Hepatocyte (in vitro differentiated cells): ENCODE results near the gene ZPR1.
A peak's percentile ranks its signal among the peaks of the same experiment; 100 is the strongest.

Experiments
- CTCF ChIP-seq: fragments of 200-600 bp; sonication (generic); IDR thresholded peaks from 2 replicates; pipeline ENCODE4 v1.5.1; 2016; ENCODE audit warnings: antibody characterized with exemption, mild to moderate bottlenecking; ENCODE audit not compliant: poor library complexity
- EZH2 ChIP-seq: fragments of 200-600 bp; sonication (generic); IDR thresholded peaks from 2 replicates; pipeline ENCODE4 v1.6.1; 2016; ENCODE audit warnings: antibody characterized with exemption, mild to moderate bottlenecking, borderline replicate concordance

- TF ChIP-seq CTCF (peak; percentile 81), EZH2 (no peak)
These were observed 3.4 kb upstream of the ZPR1 start for GRCh38 chr11:116791002-116791812.
